Cardiac muscle cell (in vitro differentiated cells and primary cell): ENCODE results near the gene RPP25L. TPM values are rescaled to one million over a fixed set of nuclear protein-coding genes. Genes with fewer than 3 reads are reported as not detected.

Experiments
- DNase-seq, 2 donors: peaks; one replicate each; pipeline versions ENCODE4 v3.0.0 to v3.0.0-alpha.2; 2010 to 2017; ENCODE audit warnings: low read depth in 1 of 2, low spot score in 1 of 2
- H3K27ac ChIP-seq: fragments of 200-600 bp; sonication (generic); 2 replicates; pipeline ENCODE4 v1.5.1; 2016
- H3K27me3 ChIP-seq: fragments of 200-600 bp; sonication (generic); 2 replicates; pipeline ENCODE4 v1.6.0; 2016; ENCODE audit warnings: control low read depth
- H3K36me3 ChIP-seq: fragments of 200-600 bp; sonication (generic); 2 replicates; pipeline ENCODE4 v1.5.1; 2016; ENCODE audit warnings: control low read depth
- H3K4me1 ChIP-seq: fragments of 200-600 bp; sonication (generic); 2 replicates; pipeline ENCODE4 v1.8.1; 2017; ENCODE audit warnings: low read depth, mild to moderate bottlenecking, mixed run types
- H3K4me3 ChIP-seq: fragments of 200-600 bp; sonication (generic); 2 replicates; pipeline ENCODE4 v1.5.1; 2016; ENCODE audit warnings: mild to moderate bottlenecking
- H3K9me3 ChIP-seq: fragments of 200-600 bp; sonication (generic); 2 replicates; pipeline ENCODE4 v1.5.1; 2017; ENCODE audit warnings: low read depth, mild to moderate bottlenecking, control low read depth
- CTCF ChIP-seq: IDR thresholded peaks from 2 replicates; pipeline ENCODE4 v1.5.1; 2012; ENCODE audit warnings: low read depth, mild to moderate bottlenecking, low read length
- polyA plus RNA-seq: library from polyadenylated mRNA; unstranded; fragments of >200 nt; fragmentation: Nextera tagmentation; extraction: Ambion mirVana; gene quantifications from 2 replicates; pipeline ENCODE4 v1.2.1, GENCODE V29; 2016
- total RNA-seq: library from RNA; depleted of rRNA; stranded (reverse); fragments of >200 nt; gene quantifications from 2 replicates; pipeline ENCODE4 v1.2.3, GENCODE V29; 2016

Gene RPP25L
- total and polyA plus RNA-seq, 2 experiments from 2014 or later = 68.4 to 84.3 TPM

DNA sequence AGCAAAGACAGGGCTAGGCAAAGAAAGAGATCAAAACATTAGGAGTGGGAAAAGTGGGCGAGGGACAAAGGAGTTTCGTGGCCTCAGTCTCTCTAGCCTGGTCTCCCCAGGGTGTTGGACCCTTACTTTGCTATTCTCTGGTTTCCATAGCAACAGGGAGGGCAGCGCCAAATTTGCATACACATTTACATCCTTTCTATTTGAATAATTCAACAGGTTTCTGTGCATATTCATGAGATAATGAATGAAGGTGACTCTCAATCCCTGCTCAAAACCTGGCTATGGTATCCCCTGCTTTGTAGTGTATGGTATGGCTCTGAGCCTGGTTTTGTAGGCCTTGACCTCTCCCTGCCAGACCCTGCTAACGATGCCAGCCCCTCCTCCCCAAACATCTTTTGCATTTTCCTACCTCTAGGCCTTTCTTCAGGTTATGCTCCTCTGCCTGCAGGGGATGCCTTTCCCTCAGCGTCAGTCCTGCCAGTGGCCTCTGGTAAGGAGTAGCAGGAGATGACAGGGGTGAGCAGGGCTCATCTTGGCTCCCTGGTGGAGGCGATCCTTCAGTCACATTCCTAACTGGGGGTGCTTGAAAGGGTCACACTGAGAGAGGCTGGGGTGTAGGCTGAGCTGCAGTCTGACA, 9.8 kb downstream of the RPP25L start:
- no peak for TF ChIP-seq CTCF
- no peak for DNase-seq
- Histone ChIP-seq H3K9me3 (no peaks in the 10 kb centered on the region), H3K4me1 (peaks cover 12% of the 10 kb centered on the region), H3K36me3 (no peaks in the 10 kb centered on the region), H3K4me3 (no peak overlapping the region), H3K27me3 (no peaks in the 10 kb centered on the region), H3K27ac (no peak overlapping the region)

DNA sequence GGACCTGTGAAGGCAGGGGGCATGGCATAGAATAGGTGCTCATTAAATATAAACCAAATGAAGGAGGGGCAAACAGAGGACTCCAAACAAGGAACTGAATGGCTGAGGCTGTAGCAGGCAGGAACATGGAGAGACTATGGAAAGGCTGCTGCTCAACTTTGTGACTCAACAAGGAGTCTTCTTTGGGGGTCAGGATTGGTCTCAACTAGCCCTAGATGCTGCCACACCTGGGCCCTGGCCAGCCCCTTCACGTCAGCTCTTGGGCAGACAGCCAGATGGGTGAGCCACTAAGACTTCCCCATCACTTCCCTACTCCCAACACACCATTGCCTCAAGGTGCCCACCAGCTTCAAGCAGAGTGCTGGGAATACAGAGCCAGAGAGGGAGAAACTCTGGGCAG, 11.0 kb downstream of the RPP25L start:
- H3K9me3 ChIP-seq = no peaks in the 10 kb centered on the region
- H3K4me3 ChIP-seq = no peak overlapping the region
- TF ChIP-seq CTCF = no peak
- H3K36me3 ChIP-seq = no peaks in the 10 kb centered on the region
- peaks cover 12% of the 10 kb centered on the region for H3K4me1 ChIP-seq
- H3K27ac ChIP-seq = no peak overlapping the region
- no peaks in the 10 kb centered on the region for H3K27me3 ChIP-seq
- no peak for DNase-seq

DNA sequence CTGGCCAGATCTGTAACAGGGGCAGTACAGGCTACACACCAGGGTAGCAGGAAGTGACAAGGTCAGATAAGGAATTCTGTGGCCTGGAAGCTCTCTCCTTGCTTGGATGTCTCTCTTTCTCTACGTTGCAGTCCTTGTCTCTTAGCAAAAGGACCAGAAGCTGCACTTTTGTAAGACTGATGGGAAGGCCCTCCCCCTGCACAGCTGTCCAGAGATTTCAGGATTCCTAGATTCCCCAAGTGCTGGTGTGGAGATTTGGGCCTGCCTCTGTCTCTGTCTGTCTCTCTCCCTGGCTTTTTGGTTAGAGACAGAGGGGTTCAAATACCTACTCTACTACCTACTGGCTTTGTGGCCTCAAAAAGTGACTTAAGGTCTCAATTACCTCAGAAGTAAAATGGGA, 12.4 kb downstream of the RPP25L start:
- no peak overlapping the region for H3K27ac ChIP-seq
- H3K36me3 ChIP-seq = no peaks in the 10 kb centered on the region
- TF ChIP-seq CTCF = no peak
- H3K27me3 ChIP-seq = no peaks in the 10 kb centered on the region
- no peak overlapping the region for H3K4me3 ChIP-seq
- H3K9me3 ChIP-seq = no peaks in the 10 kb centered on the region
- no peak for DNase-seq
- H3K4me1 ChIP-seq = peaks cover 12% of the 10 kb centered on the region

DNA sequence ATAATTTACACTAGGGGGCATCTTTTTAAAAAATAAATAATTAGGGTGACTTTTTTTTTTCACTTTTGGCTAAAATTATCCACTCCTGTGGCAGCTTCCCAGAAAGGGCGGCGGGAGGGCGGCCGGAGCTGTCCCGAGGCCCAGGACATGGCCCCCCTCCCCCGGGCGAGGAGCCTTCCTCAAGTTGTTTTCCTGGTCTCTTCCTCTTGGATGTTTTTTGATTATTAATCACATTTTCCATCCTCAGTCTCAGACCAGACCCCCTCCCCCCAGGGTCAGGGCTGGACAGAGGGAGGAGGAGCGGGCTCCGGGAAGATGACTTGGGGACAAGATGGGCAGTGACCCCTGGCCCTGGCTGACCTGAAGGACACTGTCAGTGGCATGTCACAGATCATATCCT, 17.7 kb downstream of the RPP25L start:
- H3K27ac ChIP-seq = no peak overlapping the region
- no peaks in the 10 kb centered on the region for H3K9me3 ChIP-seq
- H3K36me3 ChIP-seq = no peaks in the 10 kb centered on the region
- no peak for DNase-seq
- H3K27me3 ChIP-seq = peaks cover 37% of the 10 kb centered on the region
- H3K4me1 ChIP-seq = peaks cover 10% of the 10 kb centered on the region
- TF ChIP-seq CTCF = no peak
- H3K4me3 ChIP-seq = no peak overlapping the region

GRCh38 chr9:34592895-34593601, 18.8 kb downstream of the RPP25L start:
- no peak overlapping the region for H3K4me3 ChIP-seq
- H3K27me3 ChIP-seq = peaks cover 41% of the 10 kb centered on the region
- DNase-seq = no peak
- H3K9me3 ChIP-seq = no peaks in the 10 kb centered on the region
- H3K4me1 ChIP-seq = peaks cover 4% of the 10 kb centered on the region
- no peaks in the 10 kb centered on the region for H3K36me3 ChIP-seq
- TF ChIP-seq CTCF = no peak
- no peak overlapping the region for H3K27ac ChIP-seq
